Measurements from ENCODE around the gene TMEM245. TPM values are rescaled to one million over a fixed set of nuclear protein-coding genes. Genes with fewer than 3 reads are reported as not detected.

TMEM245 gene
- total RNA-seq, 4 donors from 2014 or later, result 14.0 to 78.8 (median 68.3) TPM

GRCh38 chr9:109109967-109110328 lies 9.8 kb downstream of the TMEM245 start:
- peaks cover 0 to 10% (median 0%) of the 10 kb centered on the region in 3 donors for H3K36me3 ChIP-seq
- H3K27ac ChIP-seq, result peak overlapping the region in 1 of 4 donors; percentile 63
- TF ChIP-seq, protein P1, sequence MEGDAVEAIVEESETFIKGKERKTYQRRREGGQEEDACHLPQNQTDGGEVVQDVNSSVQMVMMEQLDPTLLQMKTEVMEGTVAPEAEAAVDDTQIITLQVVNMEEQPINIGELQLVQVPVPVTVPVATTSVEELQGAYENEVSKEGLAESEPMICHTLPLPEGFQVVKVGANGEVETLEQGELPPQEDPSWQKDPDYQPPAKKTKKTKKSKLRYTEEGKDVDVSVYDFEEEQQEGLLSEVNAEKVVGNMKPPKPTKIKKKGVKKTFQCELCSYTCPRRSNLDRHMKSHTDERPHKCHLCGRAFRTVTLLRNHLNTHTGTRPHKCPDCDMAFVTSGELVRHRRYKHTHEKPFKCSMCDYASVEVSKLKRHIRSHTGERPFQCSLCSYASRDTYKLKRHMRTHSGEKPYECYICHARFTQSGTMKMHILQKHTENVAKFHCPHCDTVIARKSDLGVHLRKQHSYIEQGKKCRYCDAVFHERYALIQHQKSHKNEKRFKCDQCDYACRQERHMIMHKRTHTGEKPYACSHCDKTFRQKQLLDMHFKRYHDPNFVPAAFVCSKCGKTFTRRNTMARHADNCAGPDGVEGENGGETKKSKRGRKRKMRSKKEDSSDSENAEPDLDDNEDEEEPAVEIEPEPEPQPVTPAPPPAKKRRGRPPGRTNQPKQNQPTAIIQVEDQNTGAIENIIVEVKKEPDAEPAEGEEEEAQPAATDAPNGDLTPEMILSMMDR (IDR thresholded peaks at IDR 0.05), result no peak
- no peak for TF ChIP-seq POLR2A (IDR thresholded peaks at IDR 0.05)
- no peak for DNase-seq
- H3K4me3 ChIP-seq, result no peak overlapping the region
- H3K4me1 ChIP-seq, result peaks cover 0 to 70% (median 7%) of the 10 kb centered on the region in 4 donors
- H3K9me3 ChIP-seq, result no peaks in the 10 kb centered on the region
- no peaks in the 10 kb centered on the region for H3K27me3 ChIP-seq

DNA sequence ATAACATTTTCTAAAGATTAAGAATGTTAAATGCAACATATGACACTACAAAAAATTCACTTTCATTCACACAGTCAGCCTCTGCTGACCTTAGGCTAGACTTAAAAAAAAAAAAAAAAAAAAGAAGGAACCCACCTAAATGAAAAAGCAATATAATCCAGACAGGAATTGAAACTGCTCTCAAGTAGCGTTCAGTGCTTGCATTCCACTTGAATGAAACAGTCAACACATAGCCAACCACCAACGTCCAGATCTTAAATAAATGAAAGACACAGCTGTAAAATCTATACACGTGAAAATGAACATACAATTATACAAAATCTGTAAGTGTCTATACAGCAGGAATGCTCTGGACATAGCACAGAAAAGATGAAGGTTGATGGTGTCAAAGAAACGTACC lies 11.4 kb downstream of the TMEM245 start:
- H3K4me1 ChIP-seq, result peaks cover 0 to 56% (median 5%) of the 10 kb centered on the region in 4 donors
- H3K27me3 ChIP-seq, result no peaks in the 10 kb centered on the region
- peak overlapping the region in 1 of 4 donors; percentile 63 for H3K27ac ChIP-seq
- H3K36me3 ChIP-seq, result peaks cover 0 to 18% (median 0%) of the 10 kb centered on the region in 3 donors
- no peak for DNase-seq
- no peak for TF ChIP-seq POLR2A (IDR thresholded peaks at IDR 0.05)
- TF ChIP-seq, protein P1 (IDR thresholded peaks at IDR 0.05), result no peak
- H3K9me3 ChIP-seq, result no peaks in the 10 kb centered on the region
- H3K4me3 ChIP-seq, result no peak overlapping the region

DNA sequence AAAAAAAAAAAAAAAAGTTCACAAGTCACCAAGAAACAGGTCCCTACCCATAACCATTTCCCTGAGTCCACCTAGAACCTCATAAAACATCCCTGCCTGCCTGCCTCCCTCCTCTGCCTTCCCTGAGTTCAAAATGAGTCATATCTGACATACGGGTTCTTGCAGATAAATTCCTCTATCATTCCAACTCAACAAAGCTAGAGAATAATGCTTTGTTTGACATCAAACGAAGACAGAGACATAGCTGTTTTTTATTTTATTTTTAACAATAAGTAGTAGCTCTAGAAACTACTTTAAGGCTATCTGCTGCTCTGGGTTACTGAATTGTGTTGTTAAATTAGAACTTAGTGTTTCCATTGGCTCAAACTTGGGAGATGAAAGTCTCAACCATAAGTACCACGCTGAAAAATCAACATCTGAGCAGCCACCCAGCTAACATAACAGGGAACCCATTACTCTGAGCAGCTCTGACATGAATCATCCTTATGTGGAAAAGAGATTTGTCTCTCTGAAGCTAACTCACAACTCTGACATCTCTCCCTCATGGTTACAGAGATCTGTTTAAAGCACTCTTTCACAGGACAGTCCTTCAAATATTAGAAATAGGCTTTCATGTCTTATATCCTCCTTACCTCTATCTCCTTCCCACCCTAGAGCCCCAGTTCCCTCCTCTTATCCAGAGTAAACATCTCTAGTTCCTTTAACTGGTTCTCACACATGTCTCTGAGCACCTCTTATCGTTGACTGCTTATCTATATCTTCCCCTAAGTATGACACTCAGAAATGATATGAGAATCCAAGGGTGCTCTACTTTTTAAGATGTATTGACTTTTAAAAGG lies 12.1 kb downstream of the TMEM245 start:
- DNase-seq, result no peak
- peaks cover 0 to 49% (median 5%) of the 10 kb centered on the region in 4 donors for H3K4me1 ChIP-seq
- H3K4me3 ChIP-seq, result no peak overlapping the region

GRCh38 chr9:109101810-109102209 lies 17.9 kb downstream of the TMEM245 start:
- Histone ChIP-seq H3K27me3 (no peaks in the 10 kb centered on the region), H3K36me3 (peaks cover 0 to 25% (median 0%) of the 10 kb centered on the region in 3 donors), H3K4me1 (peaks cover 0 to 40% (median 3%) of the 10 kb centered on the region in 4 donors), H3K9me3 (no peaks in the 10 kb centered on the region), H3K27ac (peak overlapping the region in 2 of 4 donors; percentile 1 to 70), H3K4me3 (no peak overlapping the region)
- TF ChIP-seq, protein P1 (IDR thresholded peaks at IDR 0.05), result no peak
- TF ChIP-seq POLR2A (IDR thresholded peaks at IDR 0.05), result no peak
- no peak for DNase-seq

More for the DNA sequence above, 12.1 kb downstream of the TMEM245 start:
- Histone ChIP-seq H3K27ac (peak overlapping the region in 1 of 4 donors; percentile 48), H3K36me3 (peaks cover 0 to 25% (median 0%) of the 10 kb centered on the region in 3 donors), H3K9me3 (no peaks in the 10 kb centered on the region), H3K27me3 (no peaks in the 10 kb centered on the region)
- TF ChIP-seq, protein P1 (IDR thresholded peaks at IDR 0.05), result no peak
- no peak for TF ChIP-seq POLR2A (IDR thresholded peaks at IDR 0.05)

DNA sequence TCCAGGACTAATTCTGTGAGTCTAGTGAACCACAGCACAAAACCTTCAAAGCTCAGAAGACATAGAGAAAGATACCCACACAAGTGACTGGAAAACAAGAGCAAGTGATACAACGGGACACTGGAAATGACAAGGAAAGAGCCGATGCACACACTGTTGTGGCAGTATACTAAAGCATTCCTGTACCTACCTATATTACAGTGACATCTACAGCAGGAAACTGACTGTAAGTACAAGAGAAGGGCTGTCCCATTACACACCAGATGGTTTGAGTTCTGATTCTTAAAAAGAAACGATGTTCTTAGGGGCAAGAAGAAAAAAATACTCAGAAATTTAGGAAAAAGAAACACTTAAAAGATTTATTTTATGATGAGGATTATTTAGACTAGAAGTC lies 18.5 kb downstream of the TMEM245 start:
- no peak for TF ChIP-seq POLR2A (IDR thresholded peaks at IDR 0.05)
- TF ChIP-seq, protein P1 (IDR thresholded peaks at IDR 0.05), result no peak
- H3K27ac ChIP-seq, result peak overlapping the region in 2 of 4 donors; percentile 1 to 70

More for the DNA sequence above, 18.5 kb downstream of the TMEM245 start:
- DNase-seq, result no peak
- Histone ChIP-seq H3K27me3 (no peaks in the 10 kb centered on the region), H3K9me3 (no peaks in the 10 kb centered on the region), H3K4me3 (no peak overlapping the region), H3K36me3 (peaks cover 0 to 25% (median 0%) of the 10 kb centered on the region in 3 donors), H3K4me1 (peaks cover 0 to 40% (median 3%) of the 10 kb centered on the region in 4 donors)
